GM19099 (cell line): ENCODE measurements around the gene PRKCE.

Experiments used
- POLR2A ChIP-seq: IDR thresholded peaks from 3 replicates; pipeline ENCODE4 v1.6.1; 2011; ENCODE audit warnings: low read depth; ENCODE audit not compliant: insufficient read length; ENCODE audit errors: extremely low read depth

The PRKCE gene

GRCh38 chr2:45856391-45857274 is 205.2 kb downstream of the PRKCE start:
- TF ChIP-seq POLR2A = no peak

GRCh38 chr2:45857275-45857609 is 205.8 kb downstream of the PRKCE start:
- no peak for TF ChIP-seq POLR2A

GRCh38 chr2:45857867-45858520 is 206.5 kb downstream of the PRKCE start:
- TF ChIP-seq POLR2A = no peak

GRCh38 chr2:45859682-45860081 is 208.2 kb downstream of the PRKCE start:
- TF ChIP-seq POLR2A = no peak

GRCh38 chr2:45860136-45861121 is 209.0 kb downstream of the PRKCE start:
- TF ChIP-seq POLR2A = no peak

- TF ChIP-seq POLR2A = no peak
These were observed 211.4 kb downstream of the PRKCE start for GRCh38 chr2:45862843-45863242.

- no peak for TF ChIP-seq POLR2A
These were observed 212.6 kb downstream of the PRKCE start for GRCh38 chr2:45864121-45864520.

GRCh38 chr2:45867349-45867748 is 215.9 kb downstream of the PRKCE start:
- no peak for TF ChIP-seq POLR2A

GRCh38 chr2:45867800-45868199 is 216.3 kb downstream of the PRKCE start:
- TF ChIP-seq POLR2A = no peak

GRCh38 chr2:45869165-45869501 is 217.7 kb downstream of the PRKCE start:
- no peak for TF ChIP-seq POLR2A

GRCh38 chr2:45871025-45871424 is 219.6 kb downstream of the PRKCE start:
- no peak for TF ChIP-seq POLR2A

- no peak for TF ChIP-seq POLR2A
These were observed 220.1 kb downstream of the PRKCE start for GRCh38 chr2:45871541-45871940.

- no peak for TF ChIP-seq POLR2A
These were observed 220.7 kb downstream of the PRKCE start for GRCh38 chr2:45872211-45872610.

GRCh38 chr2:45874344-45874743 is 222.9 kb downstream of the PRKCE start:
- no peak for TF ChIP-seq POLR2A

- no peak for TF ChIP-seq POLR2A
These were observed 225.1 kb downstream of the PRKCE start for GRCh38 chr2:45876611-45877010.
